Inflammatory macrophage (primary cell): ENCODE measurements around the gene ZNF362.
"Not testable (repeated sequence)": the region's sequence is repeated elsewhere in the genome, so short reads cannot be mapped to it uniquely, and the experiment has no call there.

ENCODE experiments used
- DNase-seq, 2 donors: peaks; one replicate each; pipeline ENCODE4 v3.0.0-alpha.2; 2020 to 2022
- total RNA-seq, 18 experiments: gene quantifications; one replicate each; lab custom pipeline; 2026; ENCODE audit warnings: mixed read lengths in 6 of 18, inconsistent platforms in 2 of 18; lab: John Stamatoyannopoulos, UW

ZNF362 gene, protein sequence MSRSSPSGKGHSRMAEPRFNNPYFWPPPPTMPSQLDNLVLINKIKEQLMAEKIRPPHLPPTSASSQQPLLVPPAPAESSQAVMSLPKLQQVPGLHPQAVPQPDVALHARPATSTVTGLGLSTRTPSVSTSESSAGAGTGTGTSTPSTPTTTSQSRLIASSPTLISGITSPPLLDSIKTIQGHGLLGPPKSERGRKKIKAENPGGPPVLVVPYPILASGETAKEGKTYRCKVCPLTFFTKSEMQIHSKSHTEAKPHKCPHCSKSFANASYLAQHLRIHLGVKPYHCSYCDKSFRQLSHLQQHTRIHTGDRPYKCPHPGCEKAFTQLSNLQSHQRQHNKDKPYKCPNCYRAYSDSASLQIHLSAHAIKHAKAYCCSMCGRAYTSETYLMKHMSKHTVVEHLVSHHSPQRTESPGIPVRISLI
- 1.9 to 24.7 (median 9.2) reads per million in 18 experiments for total RNA-seq

DNA sequence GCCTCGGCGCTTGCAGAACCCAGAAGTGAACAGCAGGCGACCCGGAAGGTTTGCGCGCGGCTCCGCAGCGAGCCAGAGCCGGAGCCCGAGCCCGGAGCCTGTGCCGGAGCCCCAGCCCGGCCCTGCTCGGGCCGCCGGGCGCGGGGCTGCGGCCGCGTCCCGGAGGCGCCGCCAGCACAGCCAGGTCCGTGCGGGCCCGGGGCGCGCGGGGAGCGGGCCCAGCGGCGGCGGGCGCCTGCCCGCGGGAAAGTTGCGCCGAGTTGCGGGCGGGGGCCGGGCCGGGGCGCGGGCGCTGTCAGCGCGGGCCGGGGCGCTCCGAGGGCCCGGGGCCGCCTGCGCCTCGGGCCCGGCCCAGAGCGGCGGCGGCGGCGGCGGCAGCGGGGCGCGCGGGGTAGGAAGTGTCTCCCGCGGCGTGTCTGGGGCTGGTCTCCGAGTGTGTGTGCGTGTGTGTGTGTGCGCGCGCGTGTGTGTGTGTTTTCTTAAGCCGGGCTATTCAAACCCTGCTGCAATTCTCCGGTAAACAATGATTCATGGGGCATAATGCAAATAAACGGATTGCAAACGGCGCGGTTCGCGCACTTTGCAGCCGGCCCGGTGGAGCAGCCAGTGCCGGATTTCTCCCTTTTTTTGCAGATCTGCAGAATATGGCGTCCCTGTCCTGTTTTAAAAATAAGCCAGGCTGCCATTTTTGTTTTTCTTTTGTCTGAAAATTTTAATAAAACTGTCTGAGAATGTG lies at the start of gene ZNF362:
Gene ZNF362, plus strand, starts transcription at position 22 of the 736 bp plus-strand sequence. CDS start 14,083 bp downstream, outside the sequence.
- DNase-seq, result peak; percentile 50 to 71

DNA sequence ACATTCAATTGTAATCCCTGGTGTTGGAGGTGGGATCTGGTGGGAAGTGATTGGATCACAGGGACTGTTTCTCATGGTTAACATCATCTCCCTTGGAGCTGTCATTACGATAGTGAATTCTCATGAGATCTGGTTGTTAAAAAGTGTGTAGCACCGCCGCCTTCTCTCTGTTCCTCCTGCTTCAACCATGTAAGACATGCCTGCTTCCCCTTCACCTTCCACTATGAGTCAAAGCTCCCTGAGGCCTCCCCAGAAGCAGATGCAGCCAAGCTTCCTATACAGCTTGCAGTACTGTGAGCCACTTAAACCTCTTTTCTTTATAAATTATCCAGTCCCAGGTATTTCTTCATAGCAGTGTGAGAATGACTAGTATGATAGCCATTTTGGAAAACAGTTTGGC lies 44.3 kb upstream of the ZNF362 start:
- no peak for DNase-seq

DNA sequence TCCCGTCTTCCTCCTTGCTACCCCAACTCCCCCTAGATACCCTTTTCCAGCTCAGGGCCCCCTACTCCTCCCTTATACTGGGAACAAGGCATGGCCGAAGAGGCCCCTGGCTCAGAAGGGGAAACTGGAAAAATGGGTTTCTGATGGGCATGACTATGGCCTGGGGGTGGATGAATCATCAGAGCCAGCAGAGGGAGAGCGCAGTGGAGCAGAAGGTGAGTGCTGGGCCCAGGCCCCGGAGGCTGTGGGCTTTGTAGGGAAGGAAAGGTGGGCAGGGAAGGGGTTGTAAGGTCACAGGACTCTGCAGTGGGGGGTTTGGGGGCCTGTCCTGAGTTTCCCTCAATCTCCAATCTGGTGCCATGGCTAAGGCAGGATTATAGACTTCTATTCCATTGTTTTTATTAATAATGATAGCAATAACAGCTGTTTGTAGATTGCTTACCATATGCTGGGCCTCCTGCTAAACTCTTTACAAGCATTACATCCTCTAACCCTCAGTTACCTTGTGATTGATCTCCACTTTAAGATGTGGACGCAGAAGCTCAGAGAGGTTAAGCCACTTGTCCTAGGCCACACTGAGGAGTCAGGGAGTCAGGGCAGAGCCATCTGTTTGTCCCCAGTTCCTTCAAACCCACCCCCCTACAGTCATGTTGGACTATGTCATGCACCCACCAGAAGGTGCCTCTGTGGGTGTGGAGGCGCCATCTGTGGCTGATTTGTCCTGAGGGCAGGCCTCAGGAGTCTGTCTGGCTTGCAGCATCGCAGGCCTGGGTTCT lies 36.2 kb upstream of the ZNF362 start:
- DNase-seq, result peak in 1 of 2 donors; percentile 37

DNA sequence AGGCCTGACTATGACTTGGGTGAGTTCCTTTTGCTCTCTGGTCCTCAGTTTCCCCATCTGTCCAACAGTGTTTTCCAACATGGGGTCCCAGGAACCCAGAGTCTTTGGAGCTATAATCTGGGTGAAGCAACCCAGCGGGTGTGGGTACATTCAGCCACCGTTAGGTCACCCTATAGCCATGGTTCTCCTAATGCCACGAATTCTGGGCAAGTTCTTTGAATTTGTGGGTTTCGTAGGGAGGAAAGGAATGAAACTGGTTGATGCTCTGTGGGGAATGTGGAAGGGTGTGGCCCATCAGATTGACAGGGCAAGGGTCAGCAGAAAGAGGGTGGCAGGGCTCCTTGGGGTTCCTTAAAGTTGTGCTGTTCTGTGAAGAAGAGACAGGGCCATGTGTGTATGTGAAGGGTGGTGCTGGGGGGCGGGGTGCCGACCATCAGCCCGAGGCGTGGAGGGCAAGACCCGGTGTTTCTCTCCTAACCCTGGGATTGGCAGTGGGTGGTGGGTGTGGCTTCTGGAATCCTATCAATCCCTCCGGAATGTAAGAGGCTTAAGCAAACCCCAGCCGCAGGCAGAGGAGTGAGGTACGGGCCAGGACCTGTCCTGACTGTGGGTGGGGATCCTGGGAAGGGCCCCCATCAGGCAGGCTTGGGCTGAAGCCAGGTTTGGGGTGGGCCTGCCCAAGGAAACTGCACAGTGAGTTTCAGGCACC lies 35.5 kb upstream of the ZNF362 start:
- DNase-seq, result no peak

DNA sequence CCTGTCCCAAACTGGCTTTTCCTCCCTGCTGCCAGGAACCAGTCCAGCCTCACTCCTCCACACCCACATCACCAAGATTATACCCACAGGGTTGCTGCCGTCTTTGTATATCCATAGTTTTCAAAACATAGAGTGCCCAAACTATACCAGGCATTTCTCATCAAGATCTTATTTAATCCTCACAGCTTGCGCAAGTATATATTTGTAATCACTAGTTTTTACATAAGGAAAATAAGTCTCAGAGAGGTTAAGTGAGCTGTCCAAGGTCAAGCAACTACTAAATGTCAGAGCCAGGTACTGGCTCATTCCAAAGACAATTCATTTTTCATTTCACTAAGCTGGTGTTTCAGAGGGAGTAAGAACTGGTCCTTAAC lies 34.9 kb upstream of the ZNF362 start:
- DNase-seq, result no peak

DNA sequence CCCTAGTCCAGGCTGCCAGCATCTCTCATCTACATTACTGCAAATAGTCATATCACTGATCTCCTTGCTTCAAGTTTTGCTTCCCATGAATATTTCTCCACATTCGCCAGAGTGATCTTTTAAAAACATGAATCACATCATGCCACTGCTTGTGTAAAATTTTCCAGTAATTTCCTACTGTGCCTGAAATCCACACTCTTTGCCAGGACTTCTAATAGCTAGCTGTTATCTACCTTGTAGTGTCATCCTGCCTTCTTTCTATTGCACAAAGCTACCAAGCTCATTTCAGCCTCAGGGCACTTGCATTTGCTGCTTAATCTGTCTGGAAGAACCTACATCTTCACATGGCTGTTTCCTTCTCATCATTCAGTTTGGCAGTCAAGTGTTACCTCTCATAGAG lies 33.9 kb upstream of the ZNF362 start:
- no peak for DNase-seq

DNA sequence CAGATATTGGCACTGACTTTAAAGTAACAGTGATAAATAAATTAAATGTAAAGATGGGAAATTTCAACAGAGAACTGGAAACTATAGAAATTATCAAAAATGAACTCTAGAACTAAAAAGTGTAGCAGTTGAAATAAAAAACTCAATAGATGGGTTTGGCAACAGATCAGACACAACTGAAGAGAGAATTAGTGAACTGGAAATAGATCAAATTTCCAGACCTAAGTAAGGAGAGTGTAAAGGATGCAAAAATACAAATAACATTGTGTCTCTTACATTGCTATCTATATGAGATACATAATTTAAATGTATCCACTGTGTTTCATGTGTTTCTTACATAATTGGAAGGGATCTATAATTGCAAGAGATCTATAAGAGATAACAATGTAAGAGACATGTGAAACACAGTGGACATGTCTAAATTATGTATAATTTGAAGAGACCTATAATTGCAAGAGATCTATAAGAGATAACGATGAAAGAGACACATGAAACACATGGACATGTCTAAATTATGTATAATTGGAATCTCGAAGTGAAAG lies 32.1 kb upstream of the ZNF362 start:
- DNase-seq, result no peak

DNA sequence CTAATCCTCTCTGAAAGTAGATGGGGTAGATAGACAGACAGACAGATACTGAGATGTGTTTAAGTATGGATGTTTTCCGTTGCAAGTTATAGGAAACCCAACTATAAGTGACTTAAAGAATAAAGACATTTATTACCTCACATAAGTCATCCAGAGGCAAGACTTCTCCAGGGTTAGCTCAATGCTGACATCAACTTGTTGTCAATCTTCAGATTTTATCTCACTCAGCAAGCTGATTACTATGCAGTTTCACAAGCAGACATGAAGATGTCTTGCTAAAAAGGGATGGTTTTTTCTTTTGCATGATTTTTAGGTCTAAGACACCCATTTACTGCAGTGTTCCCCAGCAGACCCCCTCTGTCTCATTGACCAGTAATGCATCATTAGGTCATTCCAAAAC lies 30.7 kb upstream of the ZNF362 start:
- DNase-seq, result no peak

DNA sequence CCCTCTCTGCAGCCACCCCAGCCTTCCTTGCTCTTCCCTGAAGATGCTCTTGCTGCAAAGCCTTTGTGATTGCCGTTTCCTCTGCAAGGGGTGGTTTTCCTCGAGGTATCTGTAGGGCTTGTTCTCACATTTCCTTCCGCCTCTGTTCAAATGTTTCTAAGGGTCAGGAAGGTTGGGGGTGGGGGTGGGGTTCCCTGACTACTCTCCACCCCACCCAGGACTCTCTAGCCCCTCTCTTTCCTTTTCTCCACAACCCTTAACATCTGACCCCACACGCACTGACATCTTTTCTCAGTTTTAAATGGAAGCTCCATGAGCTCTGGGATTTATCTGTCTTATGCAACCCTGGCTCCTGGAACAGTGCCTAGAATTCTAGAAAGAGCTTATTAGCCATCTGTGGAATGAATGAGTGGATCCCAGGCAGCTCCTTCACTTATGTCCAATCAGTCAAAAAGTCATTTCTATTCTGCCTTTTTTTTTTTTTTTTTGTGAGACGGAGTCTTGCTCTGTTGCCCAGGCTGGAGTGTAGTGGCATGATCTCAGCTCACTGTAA lies 27.3 kb upstream of the ZNF362 start:
- no peak for DNase-seq

DNA sequence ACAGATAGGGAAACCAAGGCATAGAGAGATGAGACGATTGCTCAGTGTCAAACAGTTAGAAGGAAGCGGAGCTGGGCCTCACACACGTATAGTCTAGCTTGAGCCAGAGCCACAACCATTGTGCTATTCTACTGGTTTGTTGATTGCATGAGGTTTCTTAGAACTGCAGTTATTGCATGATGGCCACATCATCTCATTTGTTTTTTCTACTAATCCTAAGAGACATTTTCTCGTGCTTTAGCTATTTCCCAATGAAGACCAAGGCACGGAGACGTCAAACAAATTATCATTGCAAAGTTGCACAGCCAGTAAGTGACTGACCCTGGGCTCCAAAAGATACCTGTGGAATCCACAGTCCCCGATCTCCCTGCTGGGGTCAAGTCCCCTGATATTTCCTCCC lies 25.1 kb upstream of the ZNF362 start:
- DNase-seq, result no peak

DNA sequence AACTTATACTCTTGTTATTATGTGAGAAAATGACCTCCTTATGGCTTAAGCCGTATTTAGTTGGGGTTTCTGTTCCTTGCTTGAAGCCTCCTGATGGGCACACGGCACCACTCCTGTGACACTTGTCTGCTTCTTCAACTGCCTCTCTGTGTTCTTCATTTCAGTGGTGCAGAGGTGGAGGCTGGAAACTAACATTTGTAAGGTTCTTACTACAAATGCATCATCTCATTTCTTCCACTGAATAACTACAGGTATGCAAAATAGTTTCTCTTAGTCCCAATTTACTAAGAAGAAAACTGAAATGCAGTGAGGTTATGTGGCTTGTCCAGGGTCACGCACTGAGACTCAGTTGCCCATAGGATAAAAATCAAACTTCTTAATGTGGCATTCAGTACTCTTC lies 23.6 kb upstream of the ZNF362 start:
- DNase-seq, result no peak

DNA sequence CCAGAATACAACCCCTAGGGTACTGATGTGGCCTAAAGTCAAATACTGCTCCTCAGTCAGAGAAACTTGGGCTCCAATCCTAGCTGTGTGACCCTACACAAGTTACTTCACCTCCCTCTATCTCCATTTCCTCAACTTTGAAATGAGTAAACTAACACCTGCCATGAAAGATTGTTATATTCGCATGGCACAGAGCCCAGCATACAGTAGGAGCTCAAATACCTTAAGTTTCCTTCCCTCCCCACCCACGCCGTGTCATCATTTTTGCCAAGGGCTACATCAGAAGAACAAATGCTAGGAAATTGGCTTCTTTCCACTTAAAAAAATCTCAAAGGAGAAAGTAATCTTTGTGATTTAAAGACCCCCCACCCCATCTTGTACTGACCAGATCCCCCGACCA lies 22.2 kb upstream of the ZNF362 start:
- no peak for DNase-seq

DNA sequence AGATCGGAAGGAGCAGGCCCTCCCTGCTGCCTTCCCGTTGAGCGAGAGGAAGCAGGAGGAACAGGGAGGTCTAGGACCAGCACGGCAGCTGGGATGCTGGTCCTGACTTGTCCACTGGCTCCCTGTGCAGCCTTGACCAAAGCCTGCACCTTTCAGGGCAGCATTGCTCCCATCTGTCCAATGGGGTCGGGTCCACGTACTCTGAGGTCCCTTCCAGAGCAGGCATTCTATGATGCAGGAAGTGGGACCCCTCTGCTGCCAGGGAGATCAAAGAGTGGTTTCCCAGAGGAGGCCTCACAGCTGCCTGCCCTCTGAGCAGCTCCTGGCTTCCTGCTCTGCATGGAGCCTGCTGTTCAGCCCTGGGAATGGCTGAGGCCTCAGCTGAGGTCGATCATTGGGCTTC lies 21.7 kb upstream of the ZNF362 start:
- no peak for DNase-seq

DNA sequence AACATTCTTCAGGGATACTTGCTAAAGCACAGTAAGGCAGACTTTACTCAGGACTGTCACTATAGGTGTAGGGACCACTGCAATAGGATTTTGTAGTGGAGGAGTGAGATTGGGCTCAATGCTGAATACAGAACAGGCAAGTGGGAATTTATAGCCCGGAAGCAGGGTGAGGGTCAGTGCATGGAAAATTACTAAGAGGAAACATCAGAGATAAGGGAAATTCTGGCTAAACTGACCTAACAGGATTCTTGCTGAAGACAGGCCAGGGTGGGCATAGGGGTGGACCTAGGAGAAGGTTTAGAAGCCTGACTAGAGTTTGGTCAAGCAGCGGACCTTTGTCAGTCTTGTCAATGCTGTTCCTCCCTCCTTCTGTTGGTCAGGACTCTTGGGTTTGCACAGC lies 20.8 kb upstream of the ZNF362 start:
- DNase-seq, result no peak

DNA sequence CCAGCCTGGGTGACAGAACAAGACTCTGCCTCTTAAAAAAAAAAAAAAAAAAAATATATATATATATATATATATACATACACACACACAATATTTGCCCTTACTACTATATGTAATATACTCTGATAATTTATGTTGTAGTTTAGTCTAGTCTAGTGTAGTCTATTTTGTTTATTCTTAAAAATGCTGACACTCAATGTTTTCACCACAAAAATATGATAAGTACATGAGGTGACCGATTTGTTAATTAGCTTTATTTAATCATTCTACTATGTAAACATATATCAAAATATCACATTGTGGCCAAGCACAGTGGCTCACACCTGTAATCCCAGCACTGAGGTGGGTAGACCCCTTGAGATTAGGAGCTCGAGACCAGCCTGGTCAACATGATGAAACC lies 19.8 kb upstream of the ZNF362 start:
- no peak for DNase-seq

DNA sequence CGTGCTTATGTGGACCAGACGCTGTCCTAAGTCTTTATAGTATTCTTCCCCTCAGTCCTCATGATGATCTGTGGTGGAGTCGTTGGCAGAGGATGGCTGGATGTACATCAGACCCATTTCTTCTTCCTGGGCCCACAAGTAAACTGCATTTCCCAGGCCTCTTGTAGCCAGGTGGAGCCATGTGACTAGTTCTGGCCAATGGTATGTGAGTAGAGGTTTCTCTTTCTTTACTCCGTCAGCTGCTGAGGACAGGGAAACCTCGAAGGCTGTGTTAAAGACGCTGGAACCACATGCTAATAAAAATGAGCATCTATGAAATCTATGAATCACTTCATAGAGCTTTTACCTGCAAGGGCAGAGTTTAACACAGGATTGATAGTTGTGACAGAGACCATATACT lies 18.7 kb upstream of the ZNF362 start:
- DNase-seq, result no peak

DNA sequence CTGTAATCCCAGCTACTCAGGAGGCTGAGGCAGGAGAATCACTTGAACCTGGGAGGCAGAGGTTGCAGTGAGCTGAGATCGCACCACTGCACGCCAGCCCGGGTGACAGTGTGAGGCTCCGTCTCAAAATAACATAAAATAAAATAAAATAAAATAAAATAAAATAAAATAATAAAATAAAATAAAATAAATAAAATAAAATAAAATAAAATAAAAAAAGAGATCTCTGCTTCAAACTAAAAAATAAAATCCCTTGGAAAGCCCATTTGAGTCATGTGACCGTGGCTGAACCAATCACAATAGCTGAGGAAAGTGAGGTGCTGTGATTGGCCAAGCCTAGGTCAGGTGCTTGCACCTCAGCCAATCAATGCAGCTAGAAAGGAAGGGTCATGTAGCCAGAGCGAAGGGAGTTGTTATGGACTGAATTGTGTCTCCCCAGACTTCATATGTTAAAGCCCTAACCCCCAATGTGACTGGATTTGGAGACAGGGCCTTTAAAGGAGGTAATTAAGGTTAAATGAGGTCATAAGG lies 18.0 kb upstream of the ZNF362 start:
- not testable (repeated sequence) for DNase-seq

DNA sequence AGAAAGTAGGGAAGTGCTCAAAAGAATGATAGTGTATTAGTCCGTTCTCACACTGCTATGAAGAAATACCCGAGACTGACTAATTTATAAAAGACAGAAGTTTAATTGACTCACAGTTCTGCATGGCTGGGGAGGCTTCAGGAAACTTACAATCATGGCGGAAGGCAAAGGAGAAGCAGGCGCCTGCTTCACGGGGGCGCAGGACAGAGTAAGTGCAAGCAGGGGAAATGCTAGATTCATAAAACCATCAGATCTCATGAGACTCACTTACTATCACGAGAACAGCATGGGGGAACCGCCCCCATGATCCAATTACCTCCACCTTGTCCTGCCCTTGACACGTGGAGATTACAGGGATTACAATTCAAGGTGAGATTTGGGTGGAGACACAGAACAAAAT lies 16.9 kb upstream of the ZNF362 start:
- DNase-seq, result peak; percentile 40 to 63

DNA sequence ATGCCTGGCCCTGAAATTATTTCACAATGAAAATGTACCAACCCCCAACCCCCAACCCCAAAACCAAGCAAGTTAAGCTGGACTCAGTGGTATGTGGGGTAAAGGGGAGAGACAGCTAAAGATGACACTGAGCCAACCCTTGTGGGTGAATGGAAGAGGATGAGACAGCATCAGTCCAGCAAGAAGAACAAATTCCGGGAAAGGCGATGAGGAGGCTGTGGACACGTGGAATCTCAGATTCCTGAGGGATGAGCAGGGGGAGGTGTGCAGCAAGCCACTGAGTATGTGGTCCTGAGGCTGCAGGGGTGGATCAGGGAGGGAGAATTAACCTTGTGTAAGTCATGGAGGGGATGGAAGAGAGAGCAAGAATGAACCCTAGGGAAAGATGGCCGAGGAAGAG lies 14.4 kb upstream of the ZNF362 start:
- no peak for DNase-seq

DNA sequence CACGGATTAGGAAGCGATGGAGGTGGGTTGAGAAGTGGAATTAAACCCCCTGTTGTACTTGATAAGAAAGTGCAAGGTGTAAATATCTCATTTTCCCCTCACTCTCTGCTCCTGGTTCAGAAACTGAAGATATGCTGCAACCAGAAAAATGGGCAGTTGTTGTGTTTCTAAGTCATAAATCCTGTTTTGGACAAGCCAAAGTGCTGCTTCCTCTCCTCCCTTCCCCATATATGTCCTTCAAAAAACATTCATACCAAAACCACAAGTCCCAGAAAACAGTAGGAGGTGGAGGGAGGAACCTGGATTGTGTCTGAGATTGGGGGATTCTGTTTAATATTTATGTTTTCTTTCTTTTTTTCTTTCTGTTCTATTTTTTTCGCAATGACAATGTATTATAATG lies 13.6 kb upstream of the ZNF362 start:
- DNase-seq, result no peak

DNA sequence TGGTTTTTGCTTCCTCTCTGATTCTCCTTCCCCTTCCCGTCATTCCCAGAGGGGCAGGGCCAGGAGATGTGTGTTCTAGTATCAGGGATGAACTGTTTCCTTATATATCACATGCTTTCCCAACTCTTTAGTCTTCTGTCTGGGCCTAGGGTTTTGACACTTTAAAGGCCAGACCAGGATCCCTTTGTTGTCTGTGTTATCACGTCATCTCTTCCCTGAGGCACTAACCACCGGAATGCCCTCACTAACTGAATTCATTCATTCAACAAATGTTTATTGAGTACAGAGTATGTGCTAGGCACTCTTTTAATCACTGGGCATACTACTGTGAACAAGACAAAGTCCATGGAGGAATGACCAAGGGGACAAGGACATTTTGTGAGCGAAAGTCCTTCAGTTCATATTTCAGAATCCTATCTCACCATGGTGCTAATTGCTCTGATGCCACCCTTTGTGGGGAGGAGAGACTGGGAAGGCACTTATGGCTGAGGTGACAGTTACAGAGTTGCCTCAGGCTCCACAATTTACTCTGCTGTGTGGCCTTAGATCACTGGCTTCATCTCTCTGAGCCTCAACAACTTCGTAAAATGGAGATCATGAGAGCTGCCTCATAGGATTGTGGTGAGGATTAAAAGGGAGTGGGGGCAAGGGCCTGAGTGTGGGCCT lies 12.0 kb upstream of the ZNF362 start:
- no peak for DNase-seq
